SK-N-SH (cell line): ENCODE results near the gene APC2. TPM values are rescaled to one million over a fixed set of nuclear protein-coding genes. Genes with fewer than 3 reads are reported as not detected.

Source experiments
- CTCF ChIA-PET: fragments of 300-600, 350-600 bp; formaldehyde crosslinking; extraction: SDS; loops from one replicate; lab custom pipeline; 2021; lab: Yijun Ruan, JAX
- POLR2A ChIA-PET: fragments of 350-600 bp; sonication (Branson Sonifier 250); formaldehyde crosslinking; extraction: SDS; loops from one replicate; lab custom pipeline; 2020; ENCODE audit warnings: antibody characterized with exemption, inconsistent platforms; lab: Yijun Ruan, JAX
- DNase-seq: peaks from one replicate; pipeline ENCODE4 v3.0.0; 2012
- H2AFZ ChIP-seq: fragments of 200-600 bp; sonication (generic); 2 replicates; pipeline ENCODE4 v1.8.1; 2016; ENCODE audit warnings: antibody characterized with exemption, mild to moderate bottlenecking, low read depth
- H3F3A ChIP-seq: fragments of 200-600 bp; sonication (generic); replicated peaks from 2 replicates; pipeline ENCODE3; 2016; ENCODE audit warnings: antibody characterized with exemption, mild to moderate bottlenecking; ENCODE audit not compliant: insufficient read depth
- H3K27ac ChIP-seq, 2 experiments: fragments of 200-500 bp in 1 of 2; fragments of 200-600 bp in 1 of 2; sonication (Bioruptor generic) in 1 of 2; sonication (generic), shearing (Covaris generic) in 1 of 2; 2 replicates each; pipeline versions ENCODE4 v1.5.1 to v1.6.1; 2014 to 2016; ENCODE audit warnings: low read depth in 2 of 2, inconsistent platforms in 1 of 2, low read length in 1 of 2, mild to moderate bottlenecking in 1 of 2, mixed read lengths in 1 of 2
- H3K27me3 ChIP-seq: fragments of 200-600 bp; sonication (generic), shearing (Covaris generic); 2 replicates; pipeline ENCODE4 v1.6.1; 2016; ENCODE audit warnings: mixed run types; ENCODE audit not compliant: insufficient read depth
- H3K36me3 ChIP-seq, 2 experiments: fragments of 200-500 bp in 1 of 2; fragments of 200-600 bp in 1 of 2; sonication (Bioruptor generic) in 1 of 2; sonication (generic) in 1 of 2; replicated peaks in 1 of 2; 2 replicates each; pipeline versions ENCODE3 to v1.5.1; 2014 to 2016; ENCODE audit warnings: low read length in 1 of 2, mild to moderate bottlenecking in 1 of 2; ENCODE audit not compliant: insufficient read depth in 2 of 2, control insufficient read depth in 1 of 2
- H3K4me1 ChIP-seq, 2 experiments: fragments of 200-500 bp in 1 of 2; fragments of 200-600 bp in 1 of 2; sonication (Bioruptor generic) in 1 of 2; sonication (generic), shearing (Covaris generic) in 1 of 2; 2 replicates each; pipeline versions ENCODE4 v1.5.1 to v1.6.1; 2014 to 2016; ENCODE audit warnings: low read depth in 1 of 2, low read length in 1 of 2, mixed run types in 1 of 2; ENCODE audit not compliant: insufficient read depth in 2 of 2, control insufficient read depth in 1 of 2
- H3K4me2 ChIP-seq: fragments of 200-600 bp; sonication (generic), shearing (Covaris generic); 2 replicates; pipeline ENCODE4 v1.6.1; 2017; ENCODE audit warnings: mixed run types
- H3K4me3 ChIP-seq, 2 experiments: fragments of 200-500 bp in 1 of 2; fragments of 200-600 bp in 1 of 2; sonication (Bioruptor generic) in 1 of 2; sonication (generic), shearing (Covaris generic) in 1 of 2; 2 replicates each; pipeline versions ENCODE4 v1.5.1 to v1.8.1; 2014 to 2016; ENCODE audit warnings: low read depth in 2 of 2, inconsistent platforms in 1 of 2, low read length in 1 of 2, mild to moderate bottlenecking in 1 of 2, mixed read lengths in 1 of 2, moderate library complexity in 1 of 2
- H3K79me2 ChIP-seq: fragments of 200-600 bp; sonication (generic); 2 replicates; pipeline ENCODE4 v1.8.1; 2017; ENCODE audit warnings: mild to moderate bottlenecking; ENCODE audit not compliant: insufficient read depth
- H3K9ac ChIP-seq: fragments of 200-600 bp; sonication (generic); 2 replicates; pipeline ENCODE4 v1.6.1; 2017; ENCODE audit warnings: mixed run types
- H3K9me2 ChIP-seq: fragments of 200-600 bp; sonication (generic); 2 replicates; pipeline ENCODE4 v1.6.1; 2017; ENCODE audit warnings: mixed run types
- H3K9me3 ChIP-seq: fragments of 200-600 bp; sonication (generic); 2 replicates; pipeline ENCODE4 v1.6.1; 2017; ENCODE audit warnings: mixed run types, mild to moderate bottlenecking, moderate library complexity
- H4K20me1 ChIP-seq: fragments of 200-600 bp; sonication (generic); 2 replicates; pipeline ENCODE4 v1.6.1; 2017; ENCODE audit warnings: mild to moderate bottlenecking, mixed run types; ENCODE audit not compliant: insufficient read depth
- ELF1 ChIP-seq: IDR thresholded peaks from 2 replicates; pipeline ENCODE4 v1.4.0; 2012
- FOXJ3 ChIP-seq: sonication (generic); formaldehyde crosslinking; IDR thresholded peaks from 2 replicates; pipeline ENCODE4 v1.5.1; 2020; ENCODE audit warnings: mild to moderate bottlenecking, missing genetic modification reagents
- MXI1 ChIP-seq: IDR thresholded peaks from 2 replicates; pipeline ENCODE4 v1.6.1; 2012; ENCODE audit warnings: mild to moderate bottlenecking, low read depth, low read length, improper control_type of control experiment
- NRF1 ChIP-seq: IDR thresholded peaks from 2 replicates; pipeline ENCODE4 v1.6.1; 2012; ENCODE audit warnings: low read depth, mild to moderate bottlenecking, low read length
- POLR2AphosphoS5 ChIP-seq: IDR thresholded peaks from 2 replicates; pipeline ENCODE4 v1.6.1; 2012; ENCODE audit warnings: low read depth, low read length
- ZBTB33 ChIP-seq: IDR thresholded peaks from 2 replicates; pipeline ENCODE4 v1.4.0; 2012; ENCODE audit warnings: low read depth, borderline replicate concordance
- WGBS: methylation state at CpG from one replicate; pipeline ENCODE4 v1.1.6; 2017; ENCODE audit warnings: low lambda C conversion rate; 5-methylcytosine and 5-hydroxymethylcytosine counted together
- polyA plus RNA-seq, 3 experiments: library from polyadenylated mRNA; depleted of rRNA; stranded (reverse); fragments of >200 nt; gene quantifications; 2 replicates each; pipeline ENCODE4 v1.2.3, GENCODE V29; 2012
- TF ChIP-seq, protein P1 (sequence below): IDR thresholded peaks from 2 replicates; pipeline ENCODE4 v1.4.0; 2012; ENCODE audit warnings: low read depth
- TF ChIP-seq, protein P2 (sequence below): IDR thresholded peaks from 2 replicates; pipeline ENCODE4 v1.4.0; 2012; ENCODE audit warnings: low read depth, borderline replicate concordance

APC2 gene
- polyA plus RNA-seq, 1 of the 3 experiments (the other 2 are of a cell fraction): 1.3 TPM

DNA sequence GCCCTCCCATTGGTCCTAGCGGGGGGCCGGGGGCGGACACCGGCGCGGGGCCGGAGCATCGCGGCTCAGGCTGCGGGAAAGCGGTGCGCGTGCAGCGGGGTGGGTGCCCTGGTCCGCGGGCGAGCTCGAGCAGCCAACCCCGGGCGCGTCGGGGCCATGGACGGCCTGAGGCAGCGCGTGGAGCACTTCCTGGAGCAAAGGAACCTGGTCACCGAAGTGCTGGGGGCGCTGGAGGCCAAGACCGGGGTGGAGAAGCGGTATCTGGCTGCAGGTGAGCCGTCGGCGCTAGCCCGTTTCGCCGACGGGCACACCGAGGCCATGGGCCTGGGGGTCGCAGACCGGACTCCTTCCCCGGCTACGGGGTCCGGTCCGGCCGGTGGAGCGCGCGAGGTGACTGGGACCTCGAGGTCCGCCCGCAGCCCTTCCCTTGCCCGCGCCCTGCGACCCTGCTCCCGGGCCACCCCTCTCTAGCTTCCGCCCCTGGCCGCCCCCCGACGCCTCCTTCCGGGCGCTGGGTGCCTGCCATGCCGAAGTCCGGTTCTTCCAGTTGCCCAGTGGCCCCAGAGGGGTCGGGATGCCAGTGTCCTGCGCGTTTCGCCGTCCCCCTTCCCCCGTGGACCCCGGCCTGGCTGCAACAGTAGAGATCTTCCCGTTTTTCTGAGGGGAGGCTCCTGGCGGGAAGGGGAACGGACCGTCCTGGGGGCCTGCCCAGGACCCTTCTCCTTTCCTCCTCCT is 41.4 kb downstream of the APC2 start, which contains the start of gene REEP6:
TSS of gene REEP6 (plus strand) at position 68 of the 735 bp plus-strand sequence. CDS start at position 157, 89 bp downstream.
- WGBS: 2% methylated on average over 13 of the region's 73 CpGs
- Histone ChIP-seq H4K20me1 (no peaks in the 10 kb centered on the region), H3K4me2 (peak within 1 kb of the TSS; percentile 93), H3K9ac (peak within 1 kb of the TSS; percentile 70), H3K27me3 (no peaks in the 10 kb centered on the region), H3K9me2 (no peaks in the 10 kb centered on the region), H3K4me1 (peaks cover 5 to 18% of the 10 kb centered on the region in 2 experiments; a peak in 2 of 4 replicates), H2AFZ (peak within 1 kb of the TSS; percentile 99), H3K27ac (peak within 1 kb of the TSS; percentile 61 to 91; a peak in 3 of 4 replicates), H3K36me3 (no peaks in the 10 kb centered on the region), H3K9me3 (no peaks in the 10 kb centered on the region), H3K4me3 (peak within 1 kb of the TSS; percentile 66 to 69), H3K79me2 (no peaks in the 10 kb centered on the region), H3F3A (no peaks in the 10 kb centered on the region)
- ChIA-PET CTCF (interaction anchor here (0.5 to 3.7 kb wide), 7 partner anchors 12 to 248 kb away, joined by 3 to 23 read pairs (median 3); partner anchors contain the start of gene PLK5), POLR2A (interaction anchor here (0.9 to 1.4 kb wide), 2 partner anchors 20 to 35 kb away, joined by 3 to 5 read pairs; no protein-coding TSS in a partner anchor)
- DNase-seq: peak; percentile 48
- no peak for TF ChIP-seq ELF1
- no peak for TF ChIP-seq ZBTB33
- TF ChIP-seq MXI1: peak; percentile 34; the same call in 1 of the 2 replicates
- TF ChIP-seq, protein P1, sequence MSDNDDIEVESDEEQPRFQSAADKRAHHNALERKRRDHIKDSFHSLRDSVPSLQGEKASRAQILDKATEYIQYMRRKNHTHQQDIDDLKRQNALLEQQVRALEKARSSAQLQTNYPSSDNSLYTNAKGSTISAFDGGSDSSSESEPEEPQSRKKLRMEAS: peak; percentile 83; the same call in 1 of the 2 replicates
- peak; percentile 55 for TF ChIP-seq NRF1
- TF ChIP-seq POLR2AphosphoS5: peak; percentile 52

DNA sequence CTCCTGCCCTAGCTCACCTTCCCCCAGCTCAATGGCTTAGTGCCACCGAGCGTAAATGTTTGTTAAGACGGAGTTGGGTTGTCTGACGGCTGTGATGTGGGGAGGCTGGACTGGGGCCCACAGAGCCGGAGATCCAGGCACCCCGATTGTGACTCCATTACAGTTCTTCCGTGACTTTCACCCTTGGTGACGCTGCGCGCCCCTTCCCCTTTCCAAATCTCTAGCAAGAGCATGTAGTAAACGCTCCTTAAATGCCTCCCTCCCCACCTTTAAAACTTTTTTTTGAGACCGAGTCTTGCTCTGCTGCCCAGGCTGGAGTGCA is 41.9 kb downstream of the APC2 start:
- no peak overlapping the region for H3K9ac ChIP-seq
- peak overlapping the region; percentile 62 to 66; a peak in 3 of 4 replicates for H3K4me3 ChIP-seq

More for the DNA sequence above, 41.9 kb downstream of the APC2 start:
- Histone ChIP-seq H3K36me3 (no peaks in the 10 kb centered on the region), H3F3A (no peaks in the 10 kb centered on the region), H3K27me3 (no peaks in the 10 kb centered on the region), H2AFZ (no peak overlapping the region), H3K9me3 (no peaks in the 10 kb centered on the region), H3K4me1 (peaks cover 5 to 18% of the 10 kb centered on the region in 2 experiments; a peak in 2 of 4 replicates), H3K9me2 (no peaks in the 10 kb centered on the region), H3K27ac (no peak overlapping the region), H3K79me2 (no peaks in the 10 kb centered on the region), H3K4me2 (peak overlapping the region; percentile 91), H4K20me1 (no peaks in the 10 kb centered on the region)
- ChIA-PET POLR2A (interaction anchor here (0.9 to 1.4 kb wide), 2 partner anchors 20 to 36 kb away, joined by 3 to 5 read pairs; no protein-coding TSS in a partner anchor), CTCF (interaction anchor here (1.0 to 3.7 kb wide), 4 partner anchors 12 to 211 kb away, joined by 3 to 23 read pairs (median 4); no protein-coding TSS in a partner anchor)
- 77% methylated on average over 12 of the region's 12 CpGs for WGBS
- TF ChIP-seq MXI1 (no peak), FOXJ3 (no peak)
- TF ChIP-seq, protein P1: no peak
- TF ChIP-seq, protein P2, sequence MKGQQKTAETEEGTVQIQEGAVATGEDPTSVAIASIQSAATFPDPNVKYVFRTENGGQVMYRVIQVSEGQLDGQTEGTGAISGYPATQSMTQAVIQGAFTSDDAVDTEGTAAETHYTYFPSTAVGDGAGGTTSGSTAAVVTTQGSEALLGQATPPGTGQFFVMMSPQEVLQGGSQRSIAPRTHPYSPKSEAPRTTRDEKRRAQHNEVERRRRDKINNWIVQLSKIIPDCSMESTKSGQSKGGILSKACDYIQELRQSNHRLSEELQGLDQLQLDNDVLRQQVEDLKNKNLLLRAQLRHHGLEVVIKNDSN: no peak
- DNase-seq: no peak
